Activated CD4-positive, alpha-beta T cell treated with anti-CD3 and anti-CD28 coated beads, Interleukin-2, Interleukin-4, amounts not matched to agents 100 ng/mL and 50 ng/mL, durations not matched to agents 16 hours and 8 hours (primary cell): ENCODE results near the gene UVRAG.
"Not testable (repeated sequence)": the region's sequence is repeated elsewhere in the genome, so short reads cannot be mapped to it uniquely, and the experiment has no call there.

ENCODE experiments used
- DNase-seq: peaks from one replicate; pipeline ENCODE4 v3.0.0-alpha.2; 2020; ENCODE audit warnings: low spot score

UVRAG gene

GRCh38 chr11:76074148-76075095 is 259.4 kb downstream of the UVRAG start:
- DNase-seq: no peak

- no peak for DNase-seq
These were observed 260.7 kb downstream of the UVRAG start for GRCh38 chr11:76075716-76076115.

GRCh38 chr11:76076253-76076652 is 261.2 kb downstream of the UVRAG start:
- DNase-seq: not testable (repeated sequence)

GRCh38 chr11:76076749-76077148 is 261.7 kb downstream of the UVRAG start:
- no peak for DNase-seq

GRCh38 chr11:76077575-76078150 is 262.7 kb downstream of the UVRAG start:
- no peak for DNase-seq

- DNase-seq: not testable (repeated sequence)
These were observed 266.1 kb downstream of the UVRAG start for GRCh38 chr11:76081084-76081483.

GRCh38 chr11:76083563-76084451 is 268.8 kb downstream of the UVRAG start:
- no peak for DNase-seq

- DNase-seq: no peak
These were observed 270.3 kb downstream of the UVRAG start for GRCh38 chr11:76085270-76085669.

- DNase-seq: no peak
These were observed 272.0 kb downstream of the UVRAG start for GRCh38 chr11:76086743-76087635.

GRCh38 chr11:76087749-76088148 is 272.7 kb downstream of the UVRAG start:
- no peak for DNase-seq

GRCh38 chr11:76088511-76088910 is 273.5 kb downstream of the UVRAG start:
- no peak for DNase-seq

- DNase-seq: no peak
These were observed 275.2 kb downstream of the UVRAG start for GRCh38 chr11:76090174-76090573.

- no peak for DNase-seq
These were observed 275.8 kb downstream of the UVRAG start for GRCh38 chr11:76090821-76091220.

GRCh38 chr11:76094740-76095139 is 279.7 kb downstream of the UVRAG start:
- no peak for DNase-seq

GRCh38 chr11:76095891-76096290 is 280.9 kb downstream of the UVRAG start:
- no peak for DNase-seq

GRCh38 chr11:76096552-76096951 is 281.5 kb downstream of the UVRAG start:
- no peak for DNase-seq

- DNase-seq: no peak
These were observed 287.8 kb downstream of the UVRAG start for GRCh38 chr11:76102802-76103201.

GRCh38 chr11:76103460-76103859 is 288.4 kb downstream of the UVRAG start:
- no peak for DNase-seq

- no peak for DNase-seq
These were observed 289.3 kb downstream of the UVRAG start for GRCh38 chr11:76104285-76104684.

- DNase-seq: no peak
These were observed 290.6 kb downstream of the UVRAG start for GRCh38 chr11:76105637-76106036.

- no peak for DNase-seq
These were observed 293.0 kb downstream of the UVRAG start for GRCh38 chr11:76107971-76108370.
